AG10803 (cell line): Measurements from ENCODE around the gene PCDHGA4.
"Not testable (repeated sequence)": the region's sequence is repeated elsewhere in the genome, so short reads cannot be mapped to it uniquely, and the experiment has no call there.

ENCODE experiments used
- DNase-seq: peaks from one replicate; pipeline ENCODE4 v3.0.0; 2010; ENCODE audit warnings: low read depth
- H3K4me3 ChIP-seq: 2 replicates; pipeline ENCODE4 v1.5.1; 2011; ENCODE audit warnings: mild to moderate bottlenecking, low read length, control low read depth
- CTCF ChIP-seq: conservative IDR thresholded peaks from 2 replicates; pipeline ENCODE4 v1.5.1; 2011; ENCODE audit warnings: mild to moderate bottlenecking, low read length, control low read depth, inconsistent platforms

The PCDHGA4 gene

DNA sequence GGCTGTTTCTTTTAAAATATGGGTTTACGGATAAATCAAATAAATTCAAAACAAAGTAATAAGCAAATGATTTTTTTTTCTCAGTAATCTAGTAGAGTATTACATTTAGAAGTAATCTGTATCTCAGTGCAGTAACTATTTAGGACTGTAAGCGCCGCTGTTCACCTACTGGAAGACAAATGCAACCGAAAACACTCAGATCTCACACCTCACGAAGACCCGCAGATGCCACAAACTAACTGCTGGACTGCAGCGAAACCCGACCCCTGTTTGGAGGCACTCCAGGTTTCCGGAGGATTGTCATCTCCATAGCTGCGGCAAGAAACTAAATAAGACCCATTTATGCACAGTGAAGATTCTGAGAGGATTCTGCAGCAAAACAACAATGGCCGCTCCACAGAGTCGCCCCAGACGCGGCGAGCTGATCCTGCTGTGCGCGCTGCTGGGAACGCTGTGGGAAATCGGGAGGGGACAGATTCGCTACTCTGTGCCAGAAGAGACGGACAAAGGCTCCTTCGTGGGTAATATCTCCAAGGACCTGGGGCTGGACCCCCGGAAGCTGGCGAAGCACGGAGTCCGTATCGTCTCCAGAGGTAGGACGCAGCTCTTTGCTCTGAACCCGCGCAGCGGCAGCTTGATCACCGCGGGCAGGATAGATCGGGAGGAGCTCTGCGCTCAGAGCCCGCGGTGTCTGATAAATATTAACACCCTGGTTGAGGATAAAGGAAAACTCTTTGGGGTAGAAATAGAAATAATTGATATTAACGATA is 37.8 kb downstream of the PCDHGA4 start, which contains the start of gene PCDHGA8:
PCDHGA8 (plus strand) TSS at position 205 of the 770 bp plus-strand sequence; CDS start at position 386, 181 bp downstream.
- peak within 1 kb of the TSS; percentile 9; the same call in 1 of the 2 replicates for H3K4me3 ChIP-seq
- peak; percentile 22 for TF ChIP-seq CTCF
- DNase-seq: peak; percentile 41

DNA sequence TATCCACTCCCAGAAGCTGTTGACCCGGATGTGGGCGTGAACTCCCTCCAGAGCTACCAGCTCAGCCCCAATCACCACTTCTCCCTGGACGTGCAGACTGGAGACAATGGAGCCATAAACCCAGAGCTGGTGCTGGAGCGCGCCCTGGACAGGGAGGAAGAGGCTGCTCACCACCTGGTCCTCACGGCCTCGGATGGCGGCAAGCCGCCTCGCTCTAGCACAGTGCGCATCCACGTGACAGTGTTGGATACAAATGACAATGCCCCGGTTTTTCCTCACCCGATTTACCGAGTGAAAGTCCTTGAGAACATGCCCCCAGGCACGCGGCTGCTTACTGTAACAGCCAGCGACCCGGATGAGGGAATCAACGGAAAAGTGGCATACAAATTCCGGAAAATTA is 38.4 kb downstream of the PCDHGA4 start:
- TF ChIP-seq CTCF: no peak

GRCh38 chr5:141394401-141395187 is 39.8 kb downstream of the PCDHGA4 start:
- not testable (repeated sequence) for DNase-seq, H3K4me3 ChIP-seq

More for the DNA sequence above, 38.4 kb downstream of the PCDHGA4 start:
- DNase-seq: no peak
- no peak overlapping the region for H3K4me3 ChIP-seq

- TF ChIP-seq CTCF: peak; percentile 62
- H3K4me3 ChIP-seq: peak within 1 kb of the TSS; percentile 53
- DNase-seq: peak; percentile 55
Observed at GRCh38 chr5:141397756-141398551, 43.1 kb downstream of the PCDHGA4 start, which contains the start of gene PCDHGB5. TSS of gene PCDHGB5 (plus strand) at chr5:141397947. CDS start at chr5:141398128, 181 bp downstream.

GRCh38 chr5:141398608-141399007 is 43.8 kb downstream of the PCDHGA4 start:
- no peak for TF ChIP-seq CTCF
- no peak for DNase-seq
- H3K4me3 ChIP-seq: peak overlapping the region; percentile 17; the same call in 1 of the 2 replicates

DNA sequence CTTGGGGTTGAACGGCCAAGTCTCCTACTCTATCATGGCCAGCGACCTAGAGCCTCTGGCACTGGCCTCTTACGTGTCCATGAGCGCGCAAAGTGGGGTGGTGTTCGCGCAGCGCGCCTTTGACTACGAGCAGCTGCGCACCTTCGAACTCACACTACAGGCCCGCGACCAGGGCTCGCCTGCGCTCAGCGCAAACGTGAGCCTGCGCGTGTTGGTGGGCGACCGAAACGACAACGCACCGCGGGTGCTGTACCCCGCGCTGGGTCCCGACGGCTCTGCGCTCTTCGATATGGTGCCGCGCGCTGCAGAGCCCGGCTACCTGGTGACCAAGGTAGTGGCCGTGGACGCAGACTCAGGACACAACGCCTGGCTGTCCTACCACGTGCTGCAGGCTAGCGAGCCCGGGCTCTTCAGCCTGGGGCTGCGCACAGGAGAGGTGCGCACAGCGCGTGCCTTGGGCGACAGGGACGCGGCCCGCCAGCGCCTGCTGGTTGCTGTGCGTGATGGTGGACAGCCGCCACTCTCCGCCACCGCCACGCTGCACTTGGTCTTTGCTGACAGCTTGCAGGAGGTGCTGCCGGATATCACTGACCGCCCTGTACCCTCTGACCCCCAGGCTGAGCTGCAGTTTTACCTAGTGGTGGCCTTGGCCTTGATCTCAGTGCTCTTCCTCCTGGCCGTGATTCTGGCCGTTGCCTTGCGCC is 44.9 kb downstream of the PCDHGA4 start:
- peak overlapping the region; percentile 22 for H3K4me3 ChIP-seq
- no peak for DNase-seq
- no peak for TF ChIP-seq CTCF
